Right renal cortex interstitium (tissue), 3 donors: ENCODE data around the gene PRUNE2. TPM values are rescaled to one million over a fixed set of nuclear protein-coding genes. Genes with fewer than 3 reads are reported as not detected.

Source experiments
- DNase-seq, 3 donors: peaks; one replicate each; pipeline ENCODE4 v3.0.0-alpha.2; 2013; ENCODE audit warnings: low read depth in 3 of 3, low spot score in 2 of 3
- polyA plus RNA-seq, 3 donors: library from polyadenylated mRNA; unstranded; fragments of 120-200 nt; gene quantifications; one replicate each; pipeline ENCODE4 v1.2.1, GENCODE V29; 2013; ENCODE audit not compliant: insufficient read length in 3 of 3

PRUNE2 gene
- polyA plus RNA-seq, 3 donors, result 11.5 to 14.3 (median 12.7) TPM

DNA sequence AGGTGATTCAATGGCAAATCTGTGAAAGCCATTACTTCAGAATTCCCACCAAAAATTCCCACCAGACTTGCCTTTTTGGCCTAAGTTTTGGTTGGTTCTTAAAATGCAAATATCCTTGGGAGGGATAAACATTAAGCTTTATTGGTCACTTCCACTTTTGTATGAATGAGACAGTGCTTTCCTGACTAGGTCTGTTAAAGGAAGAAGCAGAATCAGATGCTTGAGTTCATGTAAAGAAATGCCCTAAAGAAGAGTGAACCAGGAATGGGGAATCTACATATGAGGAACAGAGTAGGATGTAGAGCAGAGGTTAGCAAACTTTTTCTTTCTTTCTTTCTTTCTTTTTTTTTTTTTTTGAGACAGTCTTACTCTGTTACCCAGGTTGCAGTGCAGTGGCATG lies 317.6 kb downstream of the PRUNE2 start:
- DNase-seq, result no peak

DNA sequence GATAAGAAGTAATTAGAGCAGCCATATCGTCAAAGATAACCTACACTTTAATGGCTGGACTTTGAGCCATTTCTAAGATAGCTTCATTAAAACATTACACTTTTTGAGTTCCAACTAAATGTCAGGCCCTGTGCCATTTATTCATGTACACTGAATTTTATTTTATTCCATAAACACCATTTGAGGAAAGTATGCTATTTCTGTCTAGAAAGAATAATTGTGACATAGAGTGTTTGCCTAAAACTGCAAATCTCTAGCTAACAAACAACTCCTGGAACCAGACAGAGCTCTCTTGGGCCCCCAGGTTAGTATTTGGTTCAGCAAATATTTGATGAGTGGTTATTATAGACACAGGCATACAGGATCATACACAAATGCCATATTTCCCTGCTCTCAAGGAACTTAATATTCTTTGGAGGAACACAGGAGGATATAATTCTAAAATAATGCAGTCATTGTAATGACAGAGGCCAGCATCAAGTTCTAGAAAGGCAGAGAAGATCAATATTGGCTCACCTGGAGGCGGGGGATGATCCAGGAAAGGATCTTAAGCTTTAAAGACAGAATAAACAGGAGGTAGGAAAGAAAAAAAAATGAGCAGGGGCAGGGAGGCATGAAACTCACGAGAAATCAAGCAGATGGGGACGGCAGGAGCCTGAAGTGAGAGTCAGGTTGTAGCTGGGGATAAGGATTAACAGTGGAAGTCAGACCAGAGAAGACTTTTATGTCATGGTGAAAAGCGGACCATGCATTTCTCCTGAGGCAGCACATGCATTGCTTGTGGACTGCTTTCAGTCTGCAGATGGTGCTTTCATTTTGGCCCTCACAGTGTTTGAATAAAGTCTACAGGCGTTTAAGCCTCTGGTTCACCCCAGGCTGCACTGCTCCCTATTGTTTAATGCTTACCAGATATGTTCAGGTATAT lies 319.3 kb downstream of the PRUNE2 start:
- no peak for DNase-seq

DNA sequence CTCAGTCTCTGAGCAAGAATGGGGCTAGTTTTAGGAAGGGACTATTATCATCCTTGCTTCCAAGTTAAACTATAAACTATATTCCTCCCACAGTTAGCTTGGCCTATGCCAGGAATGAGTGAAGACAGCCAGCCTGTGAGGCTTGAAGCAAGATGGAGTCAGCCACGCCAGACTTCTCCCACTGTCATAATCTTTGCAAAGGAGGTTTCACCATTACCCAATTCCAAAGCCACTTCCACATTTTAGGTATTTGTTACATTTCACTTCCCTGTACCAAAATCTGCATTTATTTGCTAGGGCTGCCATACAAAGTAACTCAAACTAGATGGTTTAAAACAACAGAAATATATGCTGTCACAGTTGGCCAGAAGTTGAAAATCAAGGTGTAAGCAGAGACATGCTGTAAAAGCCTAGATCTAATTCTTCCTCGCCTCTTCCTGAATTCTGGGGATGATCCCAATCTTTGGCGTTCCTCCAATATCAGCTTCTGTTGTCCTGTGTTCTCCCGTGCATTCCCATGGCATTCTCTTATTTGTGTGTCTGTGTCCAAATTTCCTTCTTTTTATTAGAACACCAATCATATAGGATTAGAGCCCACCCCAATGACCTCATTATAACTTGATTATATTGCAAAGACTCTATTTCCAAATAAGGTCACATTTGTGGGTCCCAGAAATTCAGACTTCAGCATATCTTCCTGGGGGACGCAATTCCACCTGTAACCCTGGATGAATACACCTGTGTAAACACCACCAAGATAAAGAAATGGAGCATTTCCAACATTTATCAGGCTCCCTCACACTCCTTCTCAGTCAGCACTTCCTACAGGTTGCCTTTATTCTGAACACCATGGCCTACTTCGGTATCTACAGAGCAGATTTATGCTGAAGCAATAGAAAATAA lies 320.2 kb downstream of the PRUNE2 start:
- DNase-seq, result no peak

DNA sequence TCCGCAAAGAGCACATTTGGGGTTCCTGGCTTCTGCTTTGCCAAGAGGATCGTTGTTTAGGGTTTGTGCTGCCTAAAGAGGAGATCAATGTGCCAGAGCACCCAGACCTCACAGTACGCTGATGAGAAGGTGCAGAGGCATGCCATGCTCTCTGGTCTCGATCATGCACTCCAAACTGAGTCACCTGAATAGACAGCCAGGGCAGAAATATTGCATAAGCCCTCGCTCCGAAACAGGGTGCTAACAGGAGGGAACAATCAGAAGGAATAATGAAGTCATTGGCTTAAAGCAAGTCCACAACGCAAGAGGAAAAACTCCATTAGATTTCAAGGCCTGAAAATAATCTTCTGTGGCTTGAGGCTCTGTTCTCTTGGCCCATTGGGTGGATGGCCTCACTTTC lies 322.7 kb downstream of the PRUNE2 start:
- no peak for DNase-seq

DNA sequence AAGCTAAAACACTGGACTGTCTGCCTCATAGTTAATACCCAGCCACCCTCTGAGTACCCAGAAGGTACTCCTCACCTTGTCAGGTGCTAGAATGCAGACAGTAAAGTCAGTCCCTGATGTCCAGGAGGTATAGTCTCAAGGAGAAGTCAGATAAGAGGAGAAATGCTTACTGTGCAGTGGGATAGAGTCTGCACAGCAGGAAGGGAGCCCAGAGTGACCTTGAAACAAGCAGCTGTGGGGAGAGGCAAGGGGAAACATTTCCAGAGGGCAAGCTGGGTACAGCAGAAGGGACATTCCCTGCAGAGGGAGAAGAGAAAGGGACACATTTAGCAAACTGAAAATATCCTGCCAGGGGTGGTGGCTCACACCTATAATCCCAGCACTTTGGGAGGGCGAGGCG lies 324.2 kb downstream of the PRUNE2 start:
- DNase-seq, result no peak

DNA sequence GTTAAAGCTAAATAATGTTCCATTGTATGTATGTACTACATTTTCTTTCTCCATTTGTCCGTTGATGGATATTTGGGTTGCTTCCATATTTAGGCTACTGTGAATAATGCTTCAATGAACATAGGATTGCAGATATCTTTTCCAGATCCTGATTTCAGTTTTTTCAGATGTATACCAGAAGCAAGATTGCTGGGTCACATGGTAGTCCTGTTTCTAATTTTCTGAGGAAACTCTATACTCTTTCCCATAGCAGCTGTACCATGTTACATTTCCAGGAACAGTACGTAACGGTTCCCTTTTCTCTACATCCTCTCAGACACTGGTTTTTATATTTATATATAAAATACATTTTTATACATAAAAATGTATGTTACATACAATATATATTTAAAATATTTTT lies 325.1 kb downstream of the PRUNE2 start:
- no peak for DNase-seq

DNA sequence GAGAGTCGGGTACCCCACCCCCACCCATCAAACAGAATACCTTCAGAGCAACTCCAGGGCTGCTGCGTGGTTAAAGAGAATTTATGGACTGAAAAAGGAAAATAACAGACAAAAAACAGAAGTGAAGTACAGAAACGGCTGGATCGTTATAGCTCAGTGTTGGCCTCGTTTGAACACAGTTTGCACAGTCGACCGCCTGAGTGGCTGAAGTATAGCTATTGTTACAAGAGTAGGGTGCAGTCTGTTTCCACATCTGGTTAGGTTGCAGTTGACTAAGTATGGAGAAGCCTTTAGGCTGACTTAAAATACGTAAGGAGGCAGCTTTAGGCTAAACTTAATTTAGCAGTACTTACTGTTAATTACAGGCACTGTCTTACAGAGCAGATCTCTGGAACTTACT lies 325.7 kb downstream of the PRUNE2 start:
- no peak for DNase-seq

DNA sequence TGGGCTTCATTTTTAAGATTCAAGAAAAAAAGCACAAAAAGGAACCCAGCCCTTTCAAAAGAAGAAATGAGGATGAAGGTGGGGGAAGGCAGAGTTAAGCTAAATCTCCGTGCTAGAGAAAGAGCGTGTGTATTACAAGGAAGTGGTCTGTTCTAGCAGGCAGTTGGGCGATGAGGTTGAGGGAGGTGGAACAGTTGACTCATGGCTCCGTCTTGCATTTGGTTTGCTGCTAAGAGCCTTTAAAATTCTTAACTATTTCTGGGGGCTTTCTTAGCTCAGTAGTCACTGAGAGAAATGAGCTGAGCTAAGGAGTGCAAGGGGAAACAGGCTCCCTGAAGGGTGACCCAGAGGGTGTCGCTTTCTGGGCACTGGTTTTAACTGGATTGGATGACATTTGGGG lies 329.6 kb downstream of the PRUNE2 start:
- no peak for DNase-seq

DNA sequence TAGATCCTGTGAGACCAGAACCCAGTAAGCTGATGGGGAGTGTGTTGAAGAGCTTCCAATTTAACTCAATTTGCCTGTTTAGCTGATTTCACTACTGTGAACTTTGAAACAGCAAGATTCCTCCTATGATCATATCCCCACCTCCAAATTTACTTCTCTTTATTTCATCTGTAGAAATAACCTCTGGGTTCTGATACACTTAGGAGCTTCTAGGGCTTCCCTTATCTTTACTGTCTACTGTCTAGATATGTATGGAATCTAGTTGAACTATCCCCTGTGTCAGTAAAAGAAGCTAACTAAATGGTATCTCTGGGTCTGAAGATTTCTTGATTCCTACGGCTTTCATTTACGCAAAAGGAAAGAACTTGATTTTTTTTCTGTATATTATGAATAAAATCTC lies 330.2 kb downstream of the PRUNE2 start:
- DNase-seq, result no peak

DNA sequence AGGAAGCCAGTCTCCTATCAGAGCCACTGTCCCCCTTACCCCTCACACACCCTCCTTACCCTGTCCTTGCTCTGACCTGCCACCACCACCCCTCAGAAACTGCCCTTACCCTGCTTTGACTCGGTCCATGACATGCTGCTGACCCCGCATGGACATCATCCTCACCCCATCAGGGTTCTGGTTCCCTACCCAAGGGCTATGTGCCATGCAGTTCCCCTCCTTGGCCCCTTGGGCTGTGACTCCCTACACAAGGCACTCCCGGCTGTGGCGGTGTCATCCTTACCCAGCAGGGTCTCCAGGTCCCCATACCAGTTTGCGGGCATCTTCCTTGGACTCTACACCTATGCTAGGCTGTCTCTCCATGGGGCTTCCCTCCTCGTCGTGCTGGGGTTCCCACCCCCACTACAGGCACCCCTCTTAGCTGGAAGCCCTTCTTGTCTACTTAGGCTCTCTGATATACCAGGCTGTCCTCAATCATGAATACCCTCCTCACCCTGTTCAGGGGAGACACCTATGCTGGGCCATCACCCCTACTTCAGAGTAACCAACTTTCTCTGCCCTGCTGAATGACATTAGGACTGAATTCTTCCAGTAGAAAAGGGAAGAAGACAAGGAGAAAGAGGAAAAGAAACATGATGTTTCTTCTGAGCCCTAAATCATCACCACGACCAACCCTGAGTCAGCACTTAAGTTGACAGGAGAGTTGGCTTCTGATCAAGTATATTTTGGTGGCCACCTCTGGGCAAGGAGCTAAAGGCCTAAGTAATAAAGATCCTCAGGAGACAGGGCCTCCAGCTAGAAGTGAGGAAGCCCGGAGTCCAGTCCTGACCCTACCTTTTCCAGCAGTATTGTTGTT lies 331.8 kb downstream of the PRUNE2 start:
- DNase-seq, result no peak

DNA sequence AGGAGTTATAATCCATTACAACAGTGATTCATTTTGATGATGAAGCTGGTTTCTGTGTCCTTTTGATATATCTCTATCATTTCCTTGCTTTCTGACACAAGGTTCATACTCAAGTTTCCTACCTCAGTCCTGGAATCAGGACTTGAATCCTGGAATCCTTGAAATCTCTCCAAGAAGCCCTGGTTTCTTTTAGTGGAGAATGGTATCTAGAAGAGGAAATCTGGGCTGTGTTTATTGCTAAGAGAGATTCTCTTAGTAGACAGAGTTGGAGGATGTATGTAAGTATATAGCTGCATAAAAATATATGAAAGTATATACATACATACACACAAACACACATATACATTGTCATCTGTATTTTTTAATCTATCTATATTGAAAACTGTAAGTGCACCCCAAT lies 332.5 kb downstream of the PRUNE2 start:
- DNase-seq, result no peak

DNA sequence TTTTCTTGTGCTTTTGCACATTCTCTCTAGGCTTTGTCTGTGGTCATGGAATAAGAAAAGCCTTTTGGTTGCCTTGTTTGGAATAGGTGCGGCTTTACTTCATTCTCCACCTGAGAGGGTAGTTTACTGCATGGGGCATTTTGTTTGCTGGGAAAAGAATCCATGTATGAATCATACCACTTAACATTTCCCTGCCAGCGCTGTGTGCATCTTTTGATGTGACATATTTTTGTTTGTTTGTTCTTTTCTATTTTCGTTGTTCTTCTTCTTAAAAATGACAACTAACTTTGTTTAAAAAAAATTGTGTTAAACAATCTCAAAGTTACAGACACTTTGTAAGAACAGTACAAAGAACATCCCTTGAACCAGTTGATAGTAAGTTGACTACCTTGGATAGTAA lies 333.8 kb downstream of the PRUNE2 start:
- DNase-seq, result no peak

DNA sequence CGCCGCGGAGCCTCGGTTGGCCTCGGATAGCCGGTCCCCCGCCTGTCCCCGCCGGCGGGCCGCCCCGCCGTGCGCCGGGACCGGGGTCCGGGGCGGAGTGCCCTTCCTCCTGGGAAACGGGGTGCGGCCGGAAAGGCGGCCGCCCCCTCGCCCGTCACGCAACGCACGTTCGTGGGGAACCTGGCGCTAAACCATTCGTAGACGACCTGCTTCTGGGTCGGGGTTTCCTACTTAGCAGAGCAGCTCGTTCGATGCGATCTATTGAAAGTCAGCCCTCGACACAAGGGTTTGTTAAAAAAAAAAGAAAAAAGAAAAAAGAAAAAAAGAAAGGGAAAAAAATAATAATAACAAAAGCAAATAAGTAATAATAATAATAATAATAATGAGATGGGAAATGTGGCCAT lies 334.2 kb downstream of the PRUNE2 start:
- no peak for DNase-seq

DNA sequence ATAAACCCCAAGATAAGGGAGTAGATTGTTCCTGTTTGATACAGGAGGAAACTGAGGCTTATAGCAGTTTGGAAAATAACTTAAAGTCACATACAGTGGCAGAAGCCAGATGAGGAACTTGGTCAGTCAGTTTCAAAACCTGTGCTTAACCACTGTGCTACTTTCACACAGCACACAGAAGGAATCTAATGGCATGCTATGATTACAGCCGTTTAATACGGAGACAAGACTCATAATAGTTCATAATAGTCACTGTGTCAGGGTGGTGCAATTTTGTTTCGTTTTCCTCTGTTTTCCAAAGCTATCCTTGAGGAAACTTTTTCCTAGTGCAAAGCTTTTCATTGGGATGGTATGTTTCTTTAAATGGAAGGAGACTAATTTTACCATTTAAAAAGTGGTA lies 334.6 kb downstream of the PRUNE2 start:
- DNase-seq, result no peak

DNA sequence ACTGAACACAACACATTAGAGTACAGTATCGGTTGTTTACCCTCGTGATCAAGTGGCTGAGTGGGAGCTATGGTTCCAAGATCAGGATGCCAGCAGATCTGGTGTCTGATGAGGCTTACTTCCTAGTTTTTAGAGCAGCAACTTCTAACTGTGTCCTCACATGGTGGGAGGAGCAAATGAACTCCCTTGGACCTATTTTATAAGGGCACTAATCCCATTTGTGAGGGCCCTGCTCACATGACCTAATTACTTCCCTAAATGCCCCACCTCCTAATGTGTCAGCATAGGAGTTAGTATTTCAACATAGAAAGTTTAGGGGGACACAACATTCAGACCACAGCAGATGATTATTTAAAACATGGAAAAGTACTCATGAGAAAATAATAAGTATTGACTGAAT lies 335.1 kb downstream of the PRUNE2 start:
- DNase-seq, result no peak

DNA sequence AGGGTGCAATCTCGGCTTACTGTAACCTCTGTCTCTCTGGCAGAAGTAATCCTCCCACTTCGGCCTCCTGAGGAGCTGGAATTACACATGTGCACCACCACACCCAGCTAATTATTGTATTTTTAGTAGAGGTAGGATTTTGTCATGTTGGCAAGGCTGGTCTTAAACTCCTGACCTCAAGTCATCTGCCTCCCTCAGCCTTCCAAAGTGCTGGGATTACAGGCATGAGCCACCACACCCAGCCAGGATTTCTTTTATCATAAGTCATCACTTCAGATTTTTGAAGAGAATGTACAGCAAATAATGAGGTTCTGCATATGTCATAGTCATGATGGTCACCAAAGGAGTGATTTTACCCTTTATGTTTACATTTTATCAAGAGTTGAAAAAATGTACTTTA lies 338.8 kb downstream of the PRUNE2 start:
- no peak for DNase-seq

DNA sequence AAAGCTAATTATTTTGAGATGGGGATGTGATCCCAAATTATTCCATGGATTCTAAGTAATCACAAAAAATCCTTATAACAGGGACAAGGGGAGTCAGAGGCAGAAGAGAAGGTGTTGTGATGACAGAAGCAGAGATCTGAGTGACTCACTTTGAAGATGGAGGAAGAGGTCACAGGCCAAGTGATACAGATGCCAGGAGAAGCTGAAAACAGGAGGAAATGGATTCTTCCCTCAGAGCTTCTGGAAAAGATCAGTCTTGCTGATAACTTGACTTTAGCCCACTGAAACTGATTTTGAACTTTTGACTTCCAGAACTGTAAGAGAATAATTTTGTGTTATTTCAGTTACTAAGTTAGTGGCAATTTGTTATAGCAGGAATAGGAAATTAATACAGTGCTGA lies 341.6 kb downstream of the PRUNE2 start:
- DNase-seq, result no peak

DNA sequence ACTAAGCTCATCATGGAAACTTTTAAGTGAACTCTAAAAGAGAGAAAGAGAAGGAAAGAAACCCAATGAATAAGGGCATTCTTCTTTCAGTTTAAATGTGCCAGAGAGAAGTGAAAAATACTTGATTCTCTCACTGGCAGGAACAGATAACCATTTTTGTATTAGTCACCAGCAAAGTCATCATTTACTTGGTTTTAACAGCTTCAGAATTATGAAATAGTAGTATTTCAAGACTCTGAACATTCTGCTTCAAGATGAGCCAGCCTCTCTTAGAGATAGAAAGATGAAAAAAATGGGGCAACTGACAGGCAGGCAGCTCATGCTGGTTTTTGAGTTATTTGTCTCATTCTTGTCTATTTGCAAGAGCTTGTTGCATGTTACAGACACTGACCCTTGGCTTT lies 343.4 kb downstream of the PRUNE2 start:
- no peak for DNase-seq

DNA sequence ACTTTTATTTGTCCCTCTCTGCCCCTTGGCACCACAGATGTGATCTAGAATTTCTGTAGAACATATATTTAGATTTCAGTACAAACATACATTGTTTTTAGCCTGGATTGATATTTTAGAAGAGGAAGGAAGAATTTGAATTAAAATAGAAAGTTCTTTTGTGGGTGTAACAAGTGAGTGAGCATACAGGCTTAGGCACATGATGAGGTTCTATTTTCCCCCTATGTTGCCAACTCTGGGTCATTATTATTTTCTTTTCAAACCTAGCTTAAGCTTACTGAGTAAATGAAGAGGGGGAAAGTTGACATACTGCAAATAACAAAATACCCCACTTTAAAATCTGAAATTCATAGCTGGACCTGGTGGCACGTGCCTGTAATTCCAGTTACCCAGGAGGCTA lies 344.0 kb downstream of the PRUNE2 start:
- DNase-seq, result no peak
